GM08714 (cell line): ENCODE data around the gene TMEM256.

ENCODE experiments used
- H3K4me3 ChIP-seq: fragments of 200-500 bp; sonication (Bioruptor generic); 2 replicates; pipeline ENCODE4 v1.5.1; 2014; ENCODE audit warnings: mild to moderate bottlenecking, low read length, inconsistent platforms
- ZNF274 ChIP-seq: IDR thresholded peaks from 2 replicates; pipeline ENCODE4 v1.6.1; 2012; ENCODE audit warnings: mild to moderate bottlenecking, low read depth, low read length

Gene TMEM256

GRCh38 chr17:7423679-7424078 lies 19.8 kb upstream of the TMEM256 start:
- H3K4me3 ChIP-seq, result no peak overlapping the region
- no peak for TF ChIP-seq ZNF274

GRCh38 chr17:7421186-7421585 lies 17.3 kb upstream of the TMEM256 start:
- no peak overlapping the region for H3K4me3 ChIP-seq
- no peak for TF ChIP-seq ZNF274

GRCh38 chr17:7419819-7420610 lies 16.1 kb upstream of the TMEM256 start, which contains the start of gene SPEM1:
Gene SPEM1 (plus strand): TSS chr17:7420324. CDS start chr17:7420385, 61 bp downstream.
- no peak for TF ChIP-seq ZNF274
- H3K4me3 ChIP-seq, result no peak within 1 kb of the TSS

- no peak overlapping the region for H3K4me3 ChIP-seq
- no peak for TF ChIP-seq ZNF274
These were observed 14.7 kb upstream of the TMEM256 start for GRCh38 chr17:7418472-7419152.

- no peak overlapping the region for H3K4me3 ChIP-seq
- TF ChIP-seq ZNF274, result no peak
These were observed 13.3 kb upstream of the TMEM256 start for GRCh38 chr17:7417056-7417655.

GRCh38 chr17:7416323-7416722 lies 12.4 kb upstream of the TMEM256 start:
- no peak overlapping the region for H3K4me3 ChIP-seq
- no peak for TF ChIP-seq ZNF274

- no peak overlapping the region for H3K4me3 ChIP-seq
These were observed 11.9 kb upstream of the TMEM256 start for GRCh38 chr17:7415784-7416183.

GRCh38 chr17:7414837-7415236 lies 10.9 kb upstream of the TMEM256 start:
- no peak for TF ChIP-seq ZNF274

More at GRCh38 chr17:7415784-7416183, 11.9 kb upstream of the TMEM256 start:
- TF ChIP-seq ZNF274, result no peak

GRCh38 chr17:7413346-7413985 lies 9.6 kb upstream of the TMEM256 start:
- H3K4me3 ChIP-seq, result no peak overlapping the region
- TF ChIP-seq ZNF274, result no peak

More at GRCh38 chr17:7414837-7415236, 10.9 kb upstream of the TMEM256 start:
- H3K4me3 ChIP-seq, result no peak overlapping the region

GRCh38 chr17:7411427-7411750 lies 7.5 kb upstream of the TMEM256 start:
- no peak overlapping the region for H3K4me3 ChIP-seq
- TF ChIP-seq ZNF274, result no peak

- TF ChIP-seq ZNF274, result no peak
- H3K4me3 ChIP-seq, result no peak overlapping the region
These were observed 6.9 kb upstream of the TMEM256 start for GRCh38 chr17:7410634-7411426.

GRCh38 chr17:7409716-7410115 lies 5.8 kb upstream of the TMEM256 start:
- TF ChIP-seq ZNF274, result no peak
- no peak overlapping the region for H3K4me3 ChIP-seq

GRCh38 chr17:7408863-7409262 lies 5.0 kb upstream of the TMEM256 start:
- TF ChIP-seq ZNF274, result no peak
- H3K4me3 ChIP-seq, result no peak overlapping the region
